Measurements from ENCODE around the gene GABRB3. TPM values are rescaled to one million over a fixed set of nuclear protein-coding genes. Genes with fewer than 3 reads are reported as not detected.

Gene GABRB3
- polyA plus RNA-seq, 2 of the 4 experiments (the other 2 are of a cell fraction) = 81.9 to 129 TPM

GRCh38 chr15:26635614-26636013 lies 137.3 kb downstream of the GABRB3 start:
- FAIRE-seq (no peak), ATAC-seq (no peak), DNase-seq (ENCODE audit: low read depth in 1 of 2, low spot score in 1 of 2) (no peak)
- peak overlapping the region; percentile 44 for H3K4me2 ChIP-seq
- H3K4me3 ChIP-seq = no peak overlapping the region
- WGBS (ENCODE audit: missing lambda C conversion rate) = 40% methylated on average over 2 of the region's 2 CpGs
- no peaks in the 10 kb centered on the region for H3K9me3 ChIP-seq
- H3K4me1 ChIP-seq = peaks cover 54% of the 10 kb centered on the region
- H3K27ac ChIP-seq = peak overlapping the region; percentile 29 to 66; a peak in 5 of 6 replicates
- POLR2A ChIA-PET = no interaction called here
- TF ChIP-seq HOXA7 (CRISPR knock-in tag; IDR thresholded peaks at IDR 0.05) (no peak), RAD21 (conservative IDR thresholded peaks at IDR 0.05 in 1 of 2, IDR thresholded peaks at IDR 0.05 in 1 of 2) (no peak), RARB (CRISPR knock-in tag; IDR thresholded peaks at IDR 0.05) (no peak), RCOR1 (IDR thresholded peaks at IDR 0.05; ENCODE audit: low read depth, low read length) (no peak), FOSL2 (IDR thresholded peaks at IDR 0.05) (no peak), FOSL2 (CRISPR knock-in tag; IDR thresholded peaks at IDR 0.05) (no peak), HDAC2 (IDR thresholded peaks at IDR 0.05) (no peak), SMC3 (IDR thresholded peaks at IDR 0.05) (no peak), BCL3 (IDR thresholded peaks at IDR 0.05) (no peak), ESRRA (IDR thresholded peaks at IDR 0.05; ENCODE audit: borderline replicate concordance, low read length) (no peak), ELK1 (IDR thresholded peaks at IDR 0.05; ENCODE audit: low read depth, low read length) (no peak)
- CTCF ChIA-PET = no interaction called here

GRCh38 chr15:26635105-26635504 lies 137.8 kb downstream of the GABRB3 start:
- H3K9me3 ChIP-seq = no peaks in the 10 kb centered on the region
- WGBS (ENCODE audit: missing lambda C conversion rate) = 7% methylated on average over 2 of the region's 2 CpGs
- peak overlapping the region; percentile 44 for H3K4me2 ChIP-seq
- ATAC-seq = peak; percentile 60 to 80; a peak in 4 of 6 replicates
- POLR2A ChIA-PET = no interaction called here
- TF ChIP-seq PBX3 (IDR thresholded peaks at IDR 0.05) (no peak), RFX5 (IDR thresholded peaks at IDR 0.05) (no peak), FOSL2 (IDR thresholded peaks at IDR 0.05) (no peak), FOSL2 (CRISPR knock-in tag; IDR thresholded peaks at IDR 0.05) (peak; percentile 36), JUN (IDR thresholded peaks at IDR 0.05) (no peak)
- H3K4me1 ChIP-seq = peaks cover 59% of the 10 kb centered on the region
- no peak for FAIRE-seq
- CTCF ChIA-PET = no interaction called here
- no peak overlapping the region for H3K4me3 ChIP-seq
- peak; percentile 49 to 57 for DNase-seq (ENCODE audit: low read depth in 1 of 2, low spot score in 1 of 2)
- peak overlapping the region; percentile 29 to 66 for H3K27ac ChIP-seq

GRCh38 chr15:26634319-26634718 lies 138.5 kb downstream of the GABRB3 start:
- no peak overlapping the region for H3K4me3 ChIP-seq
- FAIRE-seq = no peak
- H3K4me1 ChIP-seq = peaks cover 67% of the 10 kb centered on the region
- POLR2A ChIA-PET = no interaction called here
- TF ChIP-seq CHD4 (IDR thresholded peaks at IDR 0.05; ENCODE audit: borderline replicate concordance) = no peak
- no peak for TF ChIP-seq RFX5 (IDR thresholded peaks at IDR 0.05)
- CTCF ChIA-PET = no interaction called here
- peak in 1 of 2 experiments; percentile 53 for DNase-seq (ENCODE audit: low read depth in 1 of 2, low spot score in 1 of 2)
- no peaks in the 10 kb centered on the region for H3K9me3 ChIP-seq
- 0 out of 3 replicates have a peak overlapping the region, but pooled peaks have one; percentile 15 for H3K4me2 ChIP-seq
- no peak for ATAC-seq
- H3K27ac ChIP-seq = peak overlapping the region; percentile 49 to 71
- 70% methylated on average over 5 of the region's 5 CpGs for WGBS (ENCODE audit: missing lambda C conversion rate)

GRCh38 chr15:26632500-26632899 lies 140.4 kb downstream of the GABRB3 start:
- Histone ChIP-seq H3K27ac (peak overlapping the region; percentile 97 to 98), H3K4me2 (peak overlapping the region; percentile 71), H3K4me1 (peaks cover 70% of the 10 kb centered on the region), H3K9me3 (no peaks in the 10 kb centered on the region), H3K4me3 (no peak overlapping the region)
- WGBS (ENCODE audit: missing lambda C conversion rate) = 23% methylated on average over 4 of the region's 4 CpGs
- ATAC-seq = no peak
- TF ChIP-seq MAFK (IDR thresholded peaks at IDR 0.05; ENCODE audit: partially characterized antibody) (no peak), ZNF302 (CRISPR knock-in tag; IDR thresholded peaks at IDR 0.05) (no peak), HMGXB4 (CRISPR knock-in tag; IDR thresholded peaks at IDR 0.05; ENCODE audit: borderline replicate concordance) (no peak), HEYL (CRISPR knock-in tag; IDR thresholded peaks at IDR 0.05) (no peak), SMC3 (IDR thresholded peaks at IDR 0.05) (no peak), POLR2A (IDR thresholded peaks at IDR 0.05; ENCODE audit: low read length) (no peak), RAD21 (conservative IDR thresholded peaks at IDR 0.05 in 1 of 2, IDR thresholded peaks at IDR 0.05 in 1 of 2) (no peak), CHD4 (IDR thresholded peaks at IDR 0.05; ENCODE audit: borderline replicate concordance) (no peak), RCOR1 (IDR thresholded peaks at IDR 0.05; ENCODE audit: low read depth, low read length) (no peak), NPAS2 (CRISPR knock-in tag; IDR thresholded peaks at IDR 0.05; ENCODE audit: borderline replicate concordance) (no peak), PBX3 (IDR thresholded peaks at IDR 0.05) (no peak), CHD2 (IDR thresholded peaks at IDR 0.05; ENCODE audit: low read length, partially characterized antibody) (no peak)
- ChIA-PET POLR2A (no interaction called here), CTCF (no interaction called here)
- FAIRE-seq = no peak
- DNase-seq (ENCODE audit: low read depth in 1 of 2, low spot score in 1 of 2) = no peak
